Gastrocnemius medialis (tissue), 4 donors: Measurements from ENCODE around the gene ABTB2. TPM values are rescaled to one million over a fixed set of nuclear protein-coding genes. Genes with fewer than 3 reads are reported as not detected.

Experiments
- ATAC-seq, 2 donors: fragments of 150-250 bp; one replicate each; pipeline ENCODE4 v1.9.1; 2016
- DNase-seq, 2 donors: peaks; one replicate each; pipeline ENCODE4 v3.0.0-alpha.2; 2019
- H3K27ac ChIP-seq, 4 donors: fragments of 200-600 bp; sonication (generic); 1 replicate in 1 of 4; 2 replicates in 3 of 4; pipeline ENCODE4 v1.5.1; 2016 to 2018; ENCODE audit warnings: mild to moderate bottlenecking in 2 of 4, moderate library complexity in 1 of 4
- H3K27me3 ChIP-seq, 3 donors: fragments of 200-600 bp; sonication (generic) in 2 of 3; 1 replicate in 1 of 3; 2 replicates in 2 of 3; pipeline versions ENCODE4 v1.5.1 to v1.6.0; 2016 to 2019; ENCODE audit warnings: mild to moderate bottlenecking in 1 of 3, moderate library complexity in 1 of 3
- H3K36me3 ChIP-seq, 2 donors: fragments of 200-600 bp; sonication (generic) in 1 of 2; one replicate each; pipeline ENCODE4 v1.5.1; 2017 to 2018
- H3K4me1 ChIP-seq, 2 donors: fragments of 200-600 bp; sonication (generic) in 1 of 2; one replicate each; pipeline ENCODE4 v1.5.1; 2016 to 2017; ENCODE audit warnings: mild to moderate bottlenecking in 2 of 2
- H3K4me3 ChIP-seq, 4 donors: fragments of 200-600 bp; sonication (generic) in 3 of 4; 1 replicate in 1 of 4; 2 replicates in 3 of 4; pipeline ENCODE4 v1.5.1; 2016 to 2019; ENCODE audit warnings: mild to moderate bottlenecking in 2 of 4
- H3K9me3 ChIP-seq, 3 donors: fragments of 200-600 bp; sonication (generic) in 2 of 3; 1 replicate in 1 of 3; 2 replicates in 2 of 3; pipeline ENCODE4 v1.5.1; 2016 to 2019
- CTCF ChIP-seq, 5 experiments: fragments of 450-650 bp in 3 of 5; fragments of 200-600 bp in 2 of 5; sonication (generic) in 2 of 5; IDR thresholded peaks in 4 of 5; conservative IDR thresholded peaks in 1 of 5; 1 replicate in 4 of 5; 2 replicates in 1 of 5; pipeline ENCODE4 v1.5.1; 2016 to 2019; ENCODE audit warnings: antibody characterized with exemption in 5 of 5, mild to moderate bottlenecking in 3 of 5, moderate library complexity in 3 of 5
- POLR2A ChIP-seq, 2 donors: fragments of 450-650 bp; IDR thresholded peaks; one replicate each; pipeline ENCODE4 v1.6.1; 2017; ENCODE audit warnings: antibody characterized with exemption in 2 of 2, mild to moderate bottlenecking in 2 of 2, moderate library complexity in 2 of 2
- in situ Hi-C, 4 donors: fragments of 200-750 bp; cut with MboI; loops; one replicate each; pipeline versions ENCODE4 v1.15.0 to v1.8.0; 2017; ENCODE audit warnings: low sequenced_read_pairs in 4 of 4
- intact Hi-C: fragments of 100-400 bp; cut with DNase I; formaldehyde crosslinking; loops from one replicate; pipeline ENCODE4 v1.15.1; 2023; ENCODE audit warnings: low total_unique reads
- total RNA-seq, 4 donors: library from RNA; depleted of rRNA; stranded (reverse); fragments of >200 nt; gene quantifications; one replicate each; pipeline versions ENCODE4 v1.1.0 to v1.2.3, GENCODE V29; 2016

The ABTB2 gene
- total RNA-seq, 4 donors from 2014 or later: 8.8 to 30.7 (median 12.2) TPM

GRCh38 chr11:34165121-34165520 is 192.7 kb downstream of the ABTB2 start:
- ATAC-seq: no peak
- no peaks in the 10 kb centered on the region for H3K9me3 ChIP-seq
- H3K27me3 ChIP-seq: no peaks in the 10 kb centered on the region
- peaks cover 0 to 8% of the 10 kb centered on the region in 2 donors for H3K4me1 ChIP-seq
- no peak overlapping the region for H3K4me3 ChIP-seq
- intact Hi-C loops (no loop called here), in situ Hi-C loops (loop anchor here in 2 of 4 donors (25.0 kb wide), 1 partner anchor 322 kb away; no protein-coding TSS in a partner anchor)
- H3K36me3 ChIP-seq: peaks cover 0 to 7% of the 10 kb centered on the region in 2 donors
- TF ChIP-seq POLR2A (IDR thresholded peaks at IDR 0.05) (no peak), CTCF (IDR thresholded peaks at IDR 0.05 in 4 of 5, conservative IDR thresholded peaks at IDR 0.05 in 1 of 5) (no peak)
- H3K27ac ChIP-seq: no peak overlapping the region
- DNase-seq: no peak

- in situ Hi-C loops (loop anchor here in 2 of 4 donors (25.0 kb wide), 1 partner anchor 324 kb away; no protein-coding TSS in a partner anchor), intact Hi-C loops (no loop called here)
- Histone ChIP-seq H3K27ac (no peak overlapping the region), H3K27me3 (no peaks in the 10 kb centered on the region), H3K4me3 (no peak overlapping the region), H3K9me3 (no peaks in the 10 kb centered on the region), H3K4me1 (no peaks in the 10 kb centered on the region), H3K36me3 (peaks cover 0 to 22% of the 10 kb centered on the region in 2 donors)
- TF ChIP-seq CTCF (IDR thresholded peaks at IDR 0.05 in 4 of 5, conservative IDR thresholded peaks at IDR 0.05 in 1 of 5) (no peak), POLR2A (IDR thresholded peaks at IDR 0.05) (no peak)
- ATAC-seq (no peak), DNase-seq (no peak)
Observed at GRCh38 chr11:34162856-34163255, 195.0 kb downstream of the ABTB2 start.

GRCh38 chr11:34162493-34162820 is 195.4 kb downstream of the ABTB2 start:
- H3K4me3 ChIP-seq: no peak overlapping the region
- in situ Hi-C loops: loop anchor here in 2 of 4 donors (25.0 kb wide), 1 partner anchor 325 kb away; no protein-coding TSS in a partner anchor
- ATAC-seq (no peak), DNase-seq (no peak)
- peaks cover 0 to 22% of the 10 kb centered on the region in 2 donors for H3K36me3 ChIP-seq
- no peaks in the 10 kb centered on the region for H3K9me3 ChIP-seq
- no peaks in the 10 kb centered on the region for H3K27me3 ChIP-seq
- intact Hi-C loops: no loop called here
- H3K27ac ChIP-seq: no peak overlapping the region
- H3K4me1 ChIP-seq: no peaks in the 10 kb centered on the region
- TF ChIP-seq CTCF (IDR thresholded peaks at IDR 0.05 in 4 of 5, conservative IDR thresholded peaks at IDR 0.05 in 1 of 5): no peak
- no peak for TF ChIP-seq POLR2A (IDR thresholded peaks at IDR 0.05)

- H3K9me3 ChIP-seq: no peaks in the 10 kb centered on the region
- intact Hi-C loops: no loop called here
- no peaks in the 10 kb centered on the region for H3K27me3 ChIP-seq
- H3K36me3 ChIP-seq: peaks cover 0 to 22% of the 10 kb centered on the region in 2 donors
- H3K27ac ChIP-seq: no peak overlapping the region
- TF ChIP-seq POLR2A (IDR thresholded peaks at IDR 0.05): no peak
- no peak for TF ChIP-seq CTCF (IDR thresholded peaks at IDR 0.05 in 4 of 5, conservative IDR thresholded peaks at IDR 0.05 in 1 of 5)
- no peak overlapping the region for H3K4me3 ChIP-seq
- DNase-seq: no peak
- no peaks in the 10 kb centered on the region for H3K4me1 ChIP-seq
- no peak for ATAC-seq
- in situ Hi-C loops: loop anchor here in 2 of 4 donors (25.0 kb wide), 1 partner anchor 325 kb away; no protein-coding TSS in a partner anchor
Observed at GRCh38 chr11:34161812-34162492, 195.9 kb downstream of the ABTB2 start.
